HEK293T (cell line): ENCODE results near the gene CEP76.

Source experiments
- ARNT ChIP-seq: fragments of 450-650 bp; IDR thresholded peaks from 2 replicates; pipeline ENCODE4 v1.6.1; 2017; ENCODE audit warnings: mild to moderate bottlenecking
- BHLHE40 ChIP-seq: fragments of 450-650 bp; IDR thresholded peaks from 2 replicates; pipeline ENCODE4 v1.6.1; 2016; ENCODE audit warnings: mild to moderate bottlenecking, moderate library complexity, borderline replicate concordance
- CTBP1 ChIP-seq: fragments of 450-650 bp; IDR thresholded peaks from 2 replicates; pipeline ENCODE4 v1.6.1; 2016; ENCODE audit warnings: borderline replicate concordance
- ELF4 ChIP-seq: fragments of 450-650 bp; IDR thresholded peaks from 2 replicates; pipeline ENCODE4 v1.6.1; 2017; ENCODE audit warnings: antibody characterized with exemption
- FOXK2 ChIP-seq: fragments of 450-650 bp; IDR thresholded peaks from 2 replicates; pipeline ENCODE4 v1.6.1; 2016; ENCODE audit warnings: mild to moderate bottlenecking
- FOXM1 ChIP-seq: fragments of 450-650 bp; IDR thresholded peaks from 2 replicates; pipeline ENCODE4 v1.6.1; 2017; ENCODE audit warnings: mild to moderate bottlenecking, borderline replicate concordance
- HDGF ChIP-seq: fragments of 450-650 bp; IDR thresholded peaks from 2 replicates; pipeline ENCODE4 v1.6.1; 2017; ENCODE audit warnings: antibody characterized with exemption, borderline replicate concordance
- L3MBTL2 ChIP-seq: fragments of 450-650 bp; conservative IDR thresholded peaks from 2 replicates; pipeline ENCODE4 v1.6.1; 2016; ENCODE audit warnings: mild to moderate bottlenecking
- NFRKB ChIP-seq: fragments of 450-650 bp; IDR thresholded peaks from 2 replicates; pipeline ENCODE4 v1.6.1; 2016; ENCODE audit warnings: mild to moderate bottlenecking, moderate library complexity
- SP1 ChIP-seq: fragments of 450-650 bp; IDR thresholded peaks from 2 replicates; pipeline ENCODE4 v1.6.1; 2017
- SUZ12 ChIP-seq: fragments of 450-650 bp; IDR thresholded peaks from 2 replicates; pipeline ENCODE4 v1.6.1; 2016; ENCODE audit warnings: mild to moderate bottlenecking
- TARDBP ChIP-seq: fragments of 450-650 bp; IDR thresholded peaks from 2 replicates; pipeline ENCODE4 v1.6.1; 2016

DNA sequence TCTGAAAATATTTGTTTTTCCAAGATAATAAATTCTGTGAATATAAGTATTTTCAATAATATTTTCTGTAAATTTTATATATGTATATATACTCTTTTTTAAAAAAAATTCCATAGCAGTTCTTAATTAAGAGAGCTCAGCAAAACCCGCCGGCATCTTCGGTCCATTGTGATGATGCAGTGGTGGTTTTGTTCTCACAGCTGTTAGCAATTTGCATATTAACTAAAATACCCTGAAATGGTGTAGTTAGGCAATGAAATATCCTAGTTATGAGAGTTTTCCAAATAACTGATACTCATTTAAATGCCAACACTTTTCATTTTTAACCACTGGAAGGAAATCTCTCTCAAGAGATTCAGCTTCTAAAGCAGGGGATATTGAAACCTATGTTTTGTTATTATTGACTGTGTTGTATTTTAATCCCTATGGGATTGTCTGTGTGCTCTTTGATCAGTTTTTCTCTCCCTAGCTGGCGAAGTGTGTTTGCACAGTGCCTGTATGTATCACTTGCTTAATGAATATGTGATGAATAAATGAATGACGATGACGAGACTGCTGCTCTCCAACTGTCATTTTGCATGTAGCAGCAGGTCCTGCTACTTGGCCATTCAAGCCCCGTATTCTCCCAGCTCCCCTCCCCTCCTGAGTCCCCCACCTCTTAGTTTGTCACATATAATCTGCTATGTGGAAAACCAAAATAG lies 42.7 kb upstream of the CEP76 start:
- TF ChIP-seq FOXM1, result no peak
- TF ChIP-seq TARDBP, result no peak
- TF ChIP-seq L3MBTL2, result no peak
- no peak for TF ChIP-seq HDGF
- no peak for TF ChIP-seq FOXK2
- no peak for TF ChIP-seq SUZ12
- no peak for TF ChIP-seq SP1
- no peak for TF ChIP-seq CTBP1
- no peak for TF ChIP-seq BHLHE40
- no peak for TF ChIP-seq ARNT
- no peak for TF ChIP-seq NFRKB
- no peak for TF ChIP-seq ELF4
